HG03095 (cell line): ENCODE data around the gene S100A1.

Experiments
- ATAC-seq: cut with Tn5 transposase; IDR thresholded peaks from one replicate; pipeline ENCODE4 v1.9.1; 2021; ENCODE audit warnings: moderate library complexity; ENCODE audit not compliant: unreplicated experiment

The S100A1 gene

DNA sequence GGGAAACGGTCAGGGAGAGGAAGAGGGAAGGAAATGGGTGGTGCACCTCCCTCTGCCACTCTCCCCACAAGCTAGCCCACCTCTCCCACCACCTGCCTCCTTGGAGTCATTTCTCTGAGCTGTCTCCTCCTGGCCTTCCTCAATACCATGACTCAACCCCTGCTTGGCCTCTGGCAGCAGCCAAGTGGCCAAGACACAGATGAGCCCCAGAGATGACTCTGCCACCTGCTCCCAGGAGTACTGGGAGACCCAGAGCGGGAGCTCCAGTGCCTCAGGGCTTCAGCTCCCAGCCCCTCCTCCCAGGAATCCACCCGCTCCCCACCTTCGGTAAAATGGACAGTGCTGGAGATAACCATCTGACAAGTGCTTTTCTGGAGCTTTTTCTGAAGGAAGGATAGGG is 17.9 kb upstream of the S100A1 start:
- no peak for ATAC-seq

GRCh38 chr1:153610811-153611301 is 17.4 kb upstream of the S100A1 start:
- no peak for ATAC-seq

GRCh38 chr1:153611356-153611755 is 16.9 kb upstream of the S100A1 start:
- ATAC-seq, result no peak

GRCh38 chr1:153612111-153612754 is 16.0 kb upstream of the S100A1 start:
- ATAC-seq, result no peak

GRCh38 chr1:153612755-153613331 is 15.4 kb upstream of the S100A1 start, which contains the start of gene S100A16:
TSS of gene S100A16 (minus strand) at chr1:153613137. CDS start at chr1:153608151, 4,986 bp downstream.
- ATAC-seq, result no peak

GRCh38 chr1:153613406-153613805 is 14.8 kb upstream of the S100A1 start:
- ATAC-seq, result no peak

DNA sequence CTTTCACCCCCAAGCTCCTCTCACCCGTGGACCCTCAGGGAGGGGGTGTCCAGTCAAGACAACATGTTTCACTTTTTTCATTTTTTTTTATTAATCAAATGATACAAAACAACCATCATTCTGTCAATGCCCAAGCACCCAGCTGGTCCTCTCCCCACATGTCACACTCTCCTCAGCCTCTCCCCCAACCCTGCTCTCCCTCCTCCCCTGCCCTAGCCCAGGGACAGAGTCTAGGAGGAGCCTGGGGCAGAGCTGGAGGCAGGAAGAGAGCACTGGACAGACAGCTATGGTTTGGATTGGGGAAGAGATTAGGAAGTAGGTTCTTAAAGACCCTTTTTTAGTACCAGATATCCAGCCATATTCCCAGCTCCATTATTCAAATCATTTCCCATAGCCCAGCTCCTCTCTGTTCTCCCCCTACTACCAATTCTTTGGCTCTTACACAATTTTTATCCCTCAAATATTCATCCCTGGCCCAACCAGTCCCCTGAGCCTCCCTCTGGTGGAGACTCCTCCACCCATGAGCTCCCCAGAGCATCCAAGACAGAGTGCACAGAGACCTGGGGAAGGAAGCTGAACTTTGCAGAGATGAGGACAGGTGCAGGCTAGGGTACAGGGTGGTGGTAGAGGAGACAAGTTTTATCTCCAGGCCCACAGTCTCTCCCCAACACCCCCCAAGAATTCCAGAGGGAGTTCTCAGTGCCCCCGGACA is 13.9 kb upstream of the S100A1 start:
- no peak for ATAC-seq

DNA sequence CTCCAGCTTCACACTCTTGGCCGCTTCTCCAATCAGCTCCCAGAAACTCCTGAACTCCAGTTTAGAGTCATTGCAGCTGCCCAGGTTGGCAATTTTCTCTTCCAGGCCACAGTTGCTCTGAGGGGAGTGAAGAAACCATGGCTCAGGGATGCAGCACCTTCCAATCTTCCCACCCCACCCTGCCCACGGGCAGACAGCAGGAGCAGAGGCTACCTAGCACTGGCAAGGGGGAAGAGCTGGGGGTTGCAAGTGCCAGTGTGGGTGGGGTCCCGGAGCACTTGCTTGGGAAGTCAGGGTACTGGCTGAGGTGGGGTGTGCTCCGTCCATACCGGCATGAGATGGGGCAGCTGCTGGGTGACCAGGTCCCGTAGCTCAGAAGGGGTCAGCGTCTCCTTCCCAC is 13.3 kb upstream of the S100A1 start:
- ATAC-seq, result no peak

DNA sequence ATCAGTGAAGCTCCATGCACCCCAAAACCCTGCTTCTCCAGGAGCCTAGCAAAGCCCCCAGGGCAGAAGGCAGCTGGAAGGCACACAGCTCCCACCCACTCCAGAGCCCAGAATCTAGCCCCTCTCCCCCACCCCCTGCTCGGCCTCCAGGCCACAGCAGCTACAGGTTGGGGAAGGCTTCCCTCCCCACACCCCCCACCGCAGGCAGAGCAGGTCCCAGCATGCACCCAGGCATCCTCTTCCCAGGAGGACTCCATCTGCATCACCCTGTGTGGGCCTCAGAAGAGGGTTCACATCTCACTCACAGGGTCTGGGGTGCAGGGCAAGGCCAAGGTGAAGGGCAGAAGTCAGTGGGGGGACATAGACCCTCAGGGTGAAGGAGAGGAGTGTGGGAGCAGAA is 12.8 kb upstream of the S100A1 start:
- no peak for ATAC-seq

DNA sequence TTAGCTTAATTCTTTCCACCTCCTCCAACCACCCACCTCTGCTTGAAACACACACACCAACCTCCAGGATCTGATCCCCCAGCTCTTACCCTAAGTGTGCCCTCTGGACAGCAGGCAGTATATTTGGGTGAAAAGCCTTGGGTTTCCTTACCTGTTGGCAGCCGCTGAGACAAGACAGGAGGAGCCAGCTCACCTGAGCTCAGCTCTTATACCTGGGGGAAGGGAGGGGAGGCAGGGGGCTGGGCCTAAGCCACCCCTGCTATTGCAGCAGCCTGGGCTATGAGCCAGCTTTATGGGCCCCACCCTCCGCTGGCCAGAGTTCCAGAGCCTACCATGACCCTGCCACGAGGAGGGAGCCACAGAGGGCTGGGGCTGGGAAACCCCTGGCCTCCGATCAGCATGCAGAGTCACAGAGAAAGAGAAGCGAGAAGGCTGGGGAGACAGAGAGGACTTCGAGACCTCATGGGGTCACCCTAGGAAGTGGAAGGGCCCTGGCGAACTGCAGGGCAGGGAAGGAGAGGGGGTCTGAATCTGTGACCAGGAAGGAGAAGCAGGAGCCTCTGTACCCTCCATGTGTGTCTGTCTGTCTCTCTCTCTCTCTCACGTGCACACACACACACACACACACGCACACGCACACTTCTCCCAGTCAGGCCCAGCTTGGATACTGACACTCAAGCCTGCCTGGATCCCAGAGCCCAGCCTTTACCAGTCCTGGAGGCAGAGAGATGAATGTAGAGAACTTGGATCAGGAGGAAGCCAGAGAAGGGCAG is 11.9 kb upstream of the S100A1 start, which contains the start of gene S100A14:
TSS of gene S100A14 (minus strand) at position 182 of the 773 bp plus-strand sequence. CDS start 467 bp downstream, outside the sequence.
- ATAC-seq, result no peak

GRCh38 chr1:153616917-153617311 is 11.3 kb upstream of the S100A1 start:
- ATAC-seq, result no peak

DNA sequence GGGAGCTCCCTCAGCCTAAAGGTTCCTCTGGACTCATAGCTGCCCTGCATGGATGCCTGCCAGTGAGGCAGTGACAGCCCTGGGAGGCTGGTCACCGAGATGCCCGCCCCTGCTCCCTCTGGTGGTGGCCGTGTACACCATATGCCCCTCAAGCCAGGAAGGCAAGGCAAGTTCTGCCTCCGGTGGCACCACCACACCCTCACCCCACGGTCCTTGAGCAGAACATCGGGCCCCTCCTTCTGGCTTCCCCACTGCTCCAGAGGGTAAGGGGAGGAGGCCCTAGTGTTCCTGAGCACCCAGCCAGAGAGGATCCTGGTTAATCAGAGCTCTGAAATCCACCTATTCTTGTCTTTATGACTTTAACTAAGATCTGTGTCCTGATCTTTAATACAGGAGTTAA is 10.6 kb upstream of the S100A1 start:
- no peak for ATAC-seq

GRCh38 chr1:153619171-153619570 is 9.1 kb upstream of the S100A1 start:
- no peak for ATAC-seq

- ATAC-seq, result no peak
These were observed 5.1 kb upstream of the S100A1 start for GRCh38 chr1:153623101-153623500.

DNA sequence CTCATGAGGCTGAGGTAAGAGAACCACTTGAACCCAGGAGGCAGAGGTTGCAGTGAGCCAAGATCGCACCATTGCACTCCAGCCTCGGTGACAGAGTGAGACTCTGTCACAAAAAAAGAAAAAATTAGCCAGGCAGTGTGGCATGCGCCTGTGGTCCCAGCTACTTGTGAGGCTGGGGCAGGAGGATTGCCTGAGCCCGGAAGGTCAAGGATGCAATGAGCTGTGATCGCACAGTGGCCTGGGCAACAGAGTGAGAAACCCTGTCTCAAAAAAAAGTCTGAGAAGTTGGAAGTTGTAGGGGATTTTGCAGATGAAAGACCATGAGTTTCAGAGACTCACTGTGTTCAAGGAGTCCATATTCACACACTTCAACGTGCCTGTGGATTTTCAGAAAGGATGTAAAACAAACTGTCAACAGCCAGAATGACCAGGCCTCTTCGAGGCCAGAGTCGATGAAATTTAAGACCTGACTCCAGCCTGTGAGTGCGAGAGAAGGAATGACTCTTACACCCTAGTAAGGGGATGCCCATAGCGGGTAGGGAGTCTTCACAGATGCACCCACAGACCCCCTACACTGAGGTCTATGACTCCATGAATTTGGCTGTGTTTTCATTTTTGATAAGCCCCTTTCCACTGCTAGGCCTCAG is 3.1 kb upstream of the S100A1 start:
- no peak for ATAC-seq

- no peak for ATAC-seq
These were observed 1.7 kb upstream of the S100A1 start for GRCh38 chr1:153626477-153626903.

DNA sequence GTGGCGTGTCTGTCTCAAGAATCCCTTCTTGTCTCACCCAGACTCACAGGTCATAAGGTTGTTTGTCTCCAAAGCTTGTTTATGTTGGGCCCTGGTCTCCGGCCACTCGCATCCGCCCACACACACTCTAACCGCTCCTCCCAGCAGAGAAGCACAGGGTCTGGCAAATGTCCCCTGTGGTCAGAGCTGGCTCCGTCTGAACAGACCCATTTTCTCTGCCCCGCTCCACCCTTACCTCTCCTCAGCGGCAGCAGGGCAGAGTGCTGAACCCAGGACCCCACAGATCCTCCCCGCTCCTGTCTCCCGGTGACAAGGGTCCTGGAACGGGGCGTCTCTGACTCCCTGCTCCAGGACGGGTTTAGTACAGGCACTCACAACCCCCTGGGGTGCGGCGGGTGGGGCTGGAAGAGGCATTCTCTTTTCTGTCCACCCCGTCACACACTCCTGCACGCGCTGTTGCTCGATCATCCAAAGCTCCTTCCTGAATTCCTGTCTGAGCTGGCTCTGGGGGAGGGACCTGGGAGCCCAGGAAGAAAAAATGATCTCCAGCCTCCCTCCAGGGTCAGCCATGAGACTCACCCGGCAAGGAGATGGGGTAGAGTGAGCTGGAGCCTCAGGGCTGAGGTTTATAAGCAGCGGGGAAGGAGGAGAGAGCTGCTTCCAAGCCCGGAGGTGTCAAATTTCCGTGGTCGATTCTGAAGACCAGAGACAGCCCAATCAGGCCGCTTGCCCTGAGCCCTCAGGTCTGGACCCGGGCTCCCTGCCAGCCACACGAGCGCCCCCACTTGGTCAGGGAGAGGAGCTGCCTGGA is 1.1 kb upstream of the S100A1 start, which contains the start of gene S100A13:
TSS of gene S100A13 (minus strand) at position 602 of the 811 bp plus-strand sequence. CDS start 1,033 bp downstream, outside the sequence.
- ATAC-seq, result no peak

- no peak for ATAC-seq
These were observed 556 bp downstream of the S100A1 start for GRCh38 chr1:153628638-153629342.

DNA sequence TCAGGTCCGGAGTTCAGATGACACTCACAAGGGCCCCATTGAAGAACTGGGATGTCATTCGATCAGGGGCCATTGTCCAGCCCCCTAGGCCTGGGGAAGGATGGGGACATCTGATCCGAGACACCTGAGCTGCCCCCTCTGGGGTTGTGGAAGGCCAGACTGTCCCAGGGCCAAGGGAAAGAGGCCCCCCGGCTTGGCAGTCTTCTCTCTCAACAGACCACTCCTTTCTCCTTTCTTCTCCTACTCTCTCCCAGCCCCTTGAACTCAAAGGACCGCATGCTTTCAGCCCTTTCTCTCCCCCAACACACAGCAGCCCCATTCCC is 1.1 kb downstream of the S100A1 start:
- no peak for ATAC-seq
